Right lobe of liver (tissue), 6 donors: Measurements from ENCODE around the gene DDX24. TPM values are rescaled to one million over a fixed set of nuclear protein-coding genes. Genes with fewer than 3 reads are reported as not detected.

Experiments used
- ATAC-seq, 4 donors: fragments of 200-7000 bp; cut with Tn5 transposase; one replicate each; pipeline ENCODE4 v1.9.1; 2020; ENCODE audit warnings: mild to moderate bottlenecking in 4 of 4, moderate library complexity in 4 of 4
- DNase-seq, 3 donors: peaks; one replicate each; pipeline ENCODE4 v3.0.0-alpha.2; 2020
- H3K27ac ChIP-seq, 3 donors: fragments of 200-600 bp; one replicate each; pipeline ENCODE4 v1.8.0; 2022
- H3K27me3 ChIP-seq, 2 donors: fragments of 200-600 bp; one replicate each; pipeline ENCODE4 v1.8.0; 2022
- H3K36me3 ChIP-seq, 4 donors: fragments of 200-600 bp; sonication (generic) in 1 of 4; one replicate each; pipeline versions ENCODE4 v1.5.1 to v1.8.0; 2017 to 2022; ENCODE audit warnings: control low read depth in 1 of 4
- H3K4me1 ChIP-seq, 4 donors: fragments of 200-600 bp; sonication (generic) in 1 of 4; one replicate each; pipeline versions ENCODE4 v1.5.1 to v1.8.0; 2017 to 2022; ENCODE audit warnings: control low read depth in 1 of 4
- H3K4me3 ChIP-seq, 3 donors: fragments of 200-600 bp; one replicate each; pipeline ENCODE4 v1.8.0; 2022
- H3K9me3 ChIP-seq, 4 donors: fragments of 200-600 bp; sonication (generic) in 1 of 4; one replicate each; pipeline versions ENCODE4 v1.5.1 to v1.8.0; 2017 to 2022; ENCODE audit warnings: control low read depth in 1 of 4
- POLR2A ChIP-seq: fragments of 450-650 bp; IDR thresholded peaks from one replicate; pipeline ENCODE4 v1.6.1; 2017; ENCODE audit warnings: antibody characterized with exemption, mild to moderate bottlenecking
- WGBS: methylation state at CpG from one replicate; pipeline ENCODE4 v1.1.6; 2018; ENCODE audit warnings: low coverage, low lambda C conversion rate; ENCODE audit not compliant: insufficient coverage; ENCODE audit errors: missing lambda C conversion rate; 5-methylcytosine and 5-hydroxymethylcytosine counted together
- intact Hi-C, 2 donors: fragments of 100-400 bp; cut with DNase I; formaldehyde crosslinking; loops; one replicate each; pipeline versions ENCODE4 v1.11.2 to v1.14.1; 2022
- total RNA-seq, 6 experiments: library from RNA; depleted of rRNA in 2 of 6; stranded (reverse); fragments of >200 nt in 2 of 6; fragmentation: NEBNext Ultra II Directional in 3 of 6; extraction: Animal tissue kit (Norgen Biotek cat#: 25700) in 3 of 6; gene quantifications; one replicate each; pipeline versions ENCODE4 v1.1.0 to v1.2.4, GENCODE V29; 2016 to 2023
- TF ChIP-seq, protein P1 (sequence below), 4 donors: fragments of 200-600 bp in 3 of 4; fragments of 450-650 bp in 1 of 4; IDR thresholded peaks; one replicate each; pipeline versions ENCODE4 v1.5.1 to v1.8.0; 2016 to 2022; ENCODE audit warnings: antibody characterized with exemption in 4 of 4, mild to moderate bottlenecking in 2 of 4
- donor health status: DM: no; HTN: yes; CAD: no.
- donor health status: DM: no; HTN: no; CAD: no.
- donor health status: DM: no; HTN: no; CAD: no.
- donor health status: DM: no; HTN: yes; CAD: no.
- donor health status: DM: no; HTN: yes; CAD: no.

Gene DDX24
- total RNA-seq, 6 experiments from 2014 or later: 47.8 to 74.0 (median 63.6) TPM

DNA sequence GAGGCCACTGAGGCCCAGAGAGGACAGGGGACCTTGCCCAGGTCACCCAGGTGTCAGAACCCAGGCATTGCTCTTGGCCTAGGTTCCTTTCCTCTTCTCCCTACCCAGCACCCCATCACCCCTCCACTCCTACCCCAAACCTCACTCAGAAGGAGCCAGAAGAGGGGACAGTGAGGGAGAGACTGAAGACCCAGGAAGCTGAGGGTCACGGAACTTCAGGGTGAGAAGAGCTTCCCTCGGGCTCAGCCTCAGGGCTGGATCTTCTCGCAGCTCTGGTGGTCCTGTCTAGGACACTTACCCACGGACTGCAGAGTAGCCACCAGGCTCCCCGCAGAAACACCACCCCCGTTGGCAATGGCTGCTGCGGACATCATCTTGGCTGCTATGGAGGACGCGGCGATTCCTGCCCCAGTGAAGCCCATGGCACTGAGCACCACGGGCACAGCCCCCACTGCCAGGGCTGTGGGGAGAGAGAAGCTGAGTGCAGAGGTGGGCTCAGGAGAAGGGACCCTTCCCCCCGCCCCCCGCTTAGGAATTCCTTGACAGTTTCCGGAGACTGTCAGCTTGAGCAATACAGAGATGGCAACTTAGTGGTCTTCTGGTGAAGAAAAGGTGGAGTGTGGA is 47.3 kb upstream of the DDX24 start:
- no peaks in the 10 kb centered on the region for H3K9me3 ChIP-seq

DNA sequence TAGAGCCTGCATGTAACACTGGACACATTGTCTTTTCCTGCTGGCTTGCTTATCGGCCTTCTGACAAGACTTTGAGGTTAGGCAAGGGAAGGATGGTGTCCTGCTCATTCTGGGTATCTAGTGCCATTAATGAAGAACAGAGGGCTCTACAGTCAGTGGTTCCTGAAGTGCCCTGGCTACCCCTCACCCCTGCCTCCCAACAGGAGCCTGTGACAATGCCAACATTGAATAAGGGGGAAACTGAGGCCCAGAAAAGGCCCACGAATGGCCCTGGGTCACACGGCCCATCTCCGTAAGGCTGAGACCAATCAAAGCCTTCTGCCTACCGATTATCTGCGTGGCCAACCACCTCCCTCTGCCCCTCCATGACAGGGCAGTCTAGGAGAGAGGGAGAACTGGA is 46.3 kb upstream of the DDX24 start:
- no peak for DNase-seq
- intact Hi-C loops: loop anchor here (10.0 kb wide), 1 partner anchor 83 kb away; no protein-coding TSS in a partner anchor

More for the DNA sequence above, 47.3 kb upstream of the DDX24 start:
- Histone ChIP-seq H3K27ac (no peak overlapping the region), H3K4me1 (peaks cover 0 to 7% (median 0%) of the 10 kb centered on the region in 4 donors), H3K27me3 (no peaks in the 10 kb centered on the region), H3K4me3 (no peak overlapping the region), H3K36me3 (no peaks in the 10 kb centered on the region)
- intact Hi-C loops: loop anchor here (10.0 kb wide), 1 partner anchor 84 kb away; no protein-coding TSS in a partner anchor
- TF ChIP-seq, protein P1, sequence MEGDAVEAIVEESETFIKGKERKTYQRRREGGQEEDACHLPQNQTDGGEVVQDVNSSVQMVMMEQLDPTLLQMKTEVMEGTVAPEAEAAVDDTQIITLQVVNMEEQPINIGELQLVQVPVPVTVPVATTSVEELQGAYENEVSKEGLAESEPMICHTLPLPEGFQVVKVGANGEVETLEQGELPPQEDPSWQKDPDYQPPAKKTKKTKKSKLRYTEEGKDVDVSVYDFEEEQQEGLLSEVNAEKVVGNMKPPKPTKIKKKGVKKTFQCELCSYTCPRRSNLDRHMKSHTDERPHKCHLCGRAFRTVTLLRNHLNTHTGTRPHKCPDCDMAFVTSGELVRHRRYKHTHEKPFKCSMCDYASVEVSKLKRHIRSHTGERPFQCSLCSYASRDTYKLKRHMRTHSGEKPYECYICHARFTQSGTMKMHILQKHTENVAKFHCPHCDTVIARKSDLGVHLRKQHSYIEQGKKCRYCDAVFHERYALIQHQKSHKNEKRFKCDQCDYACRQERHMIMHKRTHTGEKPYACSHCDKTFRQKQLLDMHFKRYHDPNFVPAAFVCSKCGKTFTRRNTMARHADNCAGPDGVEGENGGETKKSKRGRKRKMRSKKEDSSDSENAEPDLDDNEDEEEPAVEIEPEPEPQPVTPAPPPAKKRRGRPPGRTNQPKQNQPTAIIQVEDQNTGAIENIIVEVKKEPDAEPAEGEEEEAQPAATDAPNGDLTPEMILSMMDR (IDR thresholded peaks at IDR 0.05): no peak
- no peak for TF ChIP-seq POLR2A
- DNase-seq: no peak
- WGBS: 85% methylated on average over 11 of the region's 14 CpGs
- ATAC-seq: no peak

DNA sequence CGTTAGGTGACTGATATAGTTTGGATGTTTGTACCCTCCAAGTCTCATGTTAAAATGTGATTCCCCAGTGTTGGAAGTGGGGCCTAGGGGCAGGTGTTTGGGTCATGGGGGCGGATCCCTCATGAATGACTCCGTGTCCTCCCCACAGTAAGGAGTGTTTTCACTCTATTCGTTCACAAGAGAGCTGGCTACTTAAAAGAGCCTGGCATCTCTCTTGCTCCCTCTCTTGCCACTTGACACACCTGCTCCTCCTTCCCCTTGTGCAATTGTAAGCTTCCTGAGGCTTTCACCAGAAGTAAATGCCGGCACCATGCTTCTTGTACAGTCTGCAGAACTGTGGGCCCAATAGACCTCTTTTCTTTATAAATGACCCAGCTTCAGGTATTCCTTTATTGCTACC is 45.8 kb upstream of the DDX24 start:
- no peak for DNase-seq
- WGBS: 54% methylated on average over 3 of the region's 5 CpGs
- intact Hi-C loops: loop anchor here (10.0 kb wide), 1 partner anchor 82 kb away; no protein-coding TSS in a partner anchor

More for the DNA sequence above, 46.3 kb upstream of the DDX24 start:
- Histone ChIP-seq H3K27ac (no peak overlapping the region), H3K4me3 (no peak overlapping the region), H3K4me1 (peaks cover 0 to 7% (median 0%) of the 10 kb centered on the region in 4 donors), H3K27me3 (no peaks in the 10 kb centered on the region), H3K9me3 (no peaks in the 10 kb centered on the region), H3K36me3 (no peaks in the 10 kb centered on the region)
- ATAC-seq: no peak
- no peak for TF ChIP-seq POLR2A
- TF ChIP-seq, protein P1 (IDR thresholded peaks at IDR 0.05): no peak
- WGBS: 89% methylated on average over 1 of the region's 6 CpGs

DNA sequence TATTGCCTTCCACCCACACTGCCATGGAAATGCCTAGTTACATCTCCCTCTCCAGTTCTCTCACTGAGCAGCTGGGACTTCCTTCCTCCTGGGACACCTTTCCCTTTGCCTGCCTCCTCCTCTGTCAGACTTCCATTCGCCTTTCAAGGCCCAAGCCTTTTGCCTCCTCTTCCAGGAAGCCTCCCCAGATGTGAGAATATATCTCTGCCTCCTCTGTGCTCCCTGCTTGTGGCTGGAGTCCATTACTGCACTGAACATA is 45.3 kb upstream of the DDX24 start:
- 63% methylated on average over 1 of the region's 1 CpG for WGBS
- no peak for ATAC-seq

More for the DNA sequence above, 45.8 kb upstream of the DDX24 start:
- TF ChIP-seq, protein P1 (IDR thresholded peaks at IDR 0.05): no peak
- TF ChIP-seq POLR2A: no peak
- Histone ChIP-seq H3K4me1 (peaks cover 0 to 7% (median 0%) of the 10 kb centered on the region in 4 donors), H3K27ac (no peak overlapping the region), H3K36me3 (no peaks in the 10 kb centered on the region), H3K9me3 (no peaks in the 10 kb centered on the region), H3K4me3 (no peak overlapping the region), H3K27me3 (no peaks in the 10 kb centered on the region)
- no peak for ATAC-seq

More for the DNA sequence above, 45.3 kb upstream of the DDX24 start:
- Histone ChIP-seq H3K4me1 (peaks cover 0 to 7% (median 0%) of the 10 kb centered on the region in 4 donors), H3K9me3 (no peaks in the 10 kb centered on the region), H3K27ac (no peak overlapping the region), H3K27me3 (no peaks in the 10 kb centered on the region), H3K36me3 (no peaks in the 10 kb centered on the region), H3K4me3 (no peak overlapping the region)
- intact Hi-C loops: loop anchor here (10.0 kb wide), 1 partner anchor 82 kb away; no protein-coding TSS in a partner anchor
- TF ChIP-seq POLR2A: no peak
- TF ChIP-seq, protein P1 (IDR thresholded peaks at IDR 0.05): no peak
- no peak for DNase-seq
